Vagina (tissue), 2 donors: ENCODE results near the gene EIPR1.

Experiments used
- POLR2A ChIP-seq, 2 donors: fragments of 450-650 bp; IDR thresholded peaks; one replicate each; pipeline ENCODE4 v1.6.1; 2017; ENCODE audit warnings: antibody characterized with exemption in 2 of 2, mild to moderate bottlenecking in 2 of 2, moderate library complexity in 2 of 2
- POLR2AphosphoS5 ChIP-seq, 2 donors: sonication (generic); formaldehyde crosslinking; IDR thresholded peaks; one replicate each; pipeline ENCODE4 v1.9.0; 2017; ENCODE audit warnings: antibody characterized with exemption in 2 of 2, mild to moderate bottlenecking in 2 of 2, low read depth in 1 of 2; ENCODE audit not compliant: insufficient read depth in 1 of 2
- TF ChIP-seq, protein P1 (sequence below), 3 experiments: fragments of 450-650 bp in 2 of 3; fragments of 200-600 bp in 1 of 3; sonication (generic) in 1 of 3; IDR thresholded peaks; one replicate each; pipeline ENCODE4 v1.5.1; 2017 to 2019; ENCODE audit warnings: antibody characterized with exemption in 3 of 3, mild to moderate bottlenecking in 2 of 3, moderate library complexity in 2 of 3

DNA sequence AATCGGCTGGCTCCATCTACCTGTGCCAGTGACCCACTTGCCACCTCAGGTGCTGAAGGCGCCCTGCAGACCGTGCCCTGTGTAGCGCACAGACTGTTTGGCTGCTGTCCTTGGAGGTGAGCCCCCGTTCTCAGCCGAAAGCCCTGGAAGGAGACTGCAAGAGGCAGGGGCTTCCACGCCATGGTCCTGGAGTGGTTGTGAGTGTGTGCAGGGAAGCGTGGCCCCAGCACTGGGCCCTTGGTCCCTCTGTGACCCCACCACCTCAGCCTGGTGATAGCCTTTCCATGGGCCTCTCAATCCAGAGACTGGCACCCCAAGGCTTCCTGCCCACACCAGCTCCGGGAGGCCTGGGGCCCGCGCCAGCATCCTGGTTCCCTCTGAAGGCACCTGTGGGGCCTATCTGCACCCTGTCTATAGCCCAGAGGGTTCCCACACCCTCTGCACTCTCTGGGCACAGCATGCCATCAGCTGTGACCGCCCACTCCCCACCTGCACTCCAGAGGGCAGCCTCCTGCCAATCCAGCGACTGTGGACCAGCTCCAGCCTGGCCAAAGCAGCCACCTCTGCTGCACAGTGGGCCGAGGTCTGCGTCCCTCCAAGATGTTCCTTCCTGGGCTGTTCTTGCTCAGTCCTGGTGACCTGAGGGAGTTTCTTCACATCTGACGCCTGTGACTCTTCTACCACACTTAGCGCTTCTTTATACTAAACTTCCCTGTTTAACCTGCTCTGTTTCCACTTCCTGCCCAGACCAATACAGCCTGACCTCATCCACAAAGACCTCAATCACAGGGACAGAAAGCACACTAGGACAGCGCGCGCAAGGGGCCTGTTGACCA lies 109.5 kb downstream of the EIPR1 start:
- TF ChIP-seq, protein P1, sequence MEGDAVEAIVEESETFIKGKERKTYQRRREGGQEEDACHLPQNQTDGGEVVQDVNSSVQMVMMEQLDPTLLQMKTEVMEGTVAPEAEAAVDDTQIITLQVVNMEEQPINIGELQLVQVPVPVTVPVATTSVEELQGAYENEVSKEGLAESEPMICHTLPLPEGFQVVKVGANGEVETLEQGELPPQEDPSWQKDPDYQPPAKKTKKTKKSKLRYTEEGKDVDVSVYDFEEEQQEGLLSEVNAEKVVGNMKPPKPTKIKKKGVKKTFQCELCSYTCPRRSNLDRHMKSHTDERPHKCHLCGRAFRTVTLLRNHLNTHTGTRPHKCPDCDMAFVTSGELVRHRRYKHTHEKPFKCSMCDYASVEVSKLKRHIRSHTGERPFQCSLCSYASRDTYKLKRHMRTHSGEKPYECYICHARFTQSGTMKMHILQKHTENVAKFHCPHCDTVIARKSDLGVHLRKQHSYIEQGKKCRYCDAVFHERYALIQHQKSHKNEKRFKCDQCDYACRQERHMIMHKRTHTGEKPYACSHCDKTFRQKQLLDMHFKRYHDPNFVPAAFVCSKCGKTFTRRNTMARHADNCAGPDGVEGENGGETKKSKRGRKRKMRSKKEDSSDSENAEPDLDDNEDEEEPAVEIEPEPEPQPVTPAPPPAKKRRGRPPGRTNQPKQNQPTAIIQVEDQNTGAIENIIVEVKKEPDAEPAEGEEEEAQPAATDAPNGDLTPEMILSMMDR (IDR thresholded peaks at IDR 0.05) = no peak
- TF ChIP-seq POLR2A (IDR thresholded peaks at IDR 0.05) = no peak
- TF ChIP-seq POLR2AphosphoS5 (IDR thresholded peaks at IDR 0.05; ENCODE audit: insufficient read depth in 1 of 2, low read depth in 1 of 2) = no peak
